Tibial artery (tissue), 4 donors: ENCODE measurements around the gene SMTN.
"Not testable (repeated sequence)": the region's sequence is repeated elsewhere in the genome, so short reads cannot be mapped to it uniquely, and the experiment has no call there.

Experiments
- DNase-seq, 2 donors: peaks; one replicate each; pipeline ENCODE4 v3.0.0-alpha.2; 2019
- H3K27ac ChIP-seq, 2 donors: fragments of 200-600 bp; sonication (generic) in 1 of 2; 1 replicate in 1 of 2; 2 replicates in 1 of 2; pipeline ENCODE4 v1.5.1; 2018 to 2019; ENCODE audit warnings: mild to moderate bottlenecking in 1 of 2
- H3K27me3 ChIP-seq, 2 donors: fragments of 200-600 bp; sonication (generic) in 1 of 2; one replicate each; pipeline versions ENCODE4 v1.5.1 to v1.6.0; 2016 to 2019
- H3K36me3 ChIP-seq, 3 donors: fragments of 200-600 bp; sonication (generic) in 2 of 3; one replicate each; pipeline ENCODE4 v1.5.1; 2016 to 2019; ENCODE audit warnings: mild to moderate bottlenecking in 2 of 3
- H3K4me1 ChIP-seq, 4 donors: fragments of 200-600 bp; sonication (generic) in 2 of 4; 1 replicate in 3 of 4; 2 replicates in 1 of 4; pipeline ENCODE4 v1.5.1; 2016 to 2019
- H3K4me3 ChIP-seq, 2 donors: fragments of 200-600 bp; sonication (generic) in 1 of 2; 1 replicate in 1 of 2; 2 replicates in 1 of 2; pipeline ENCODE4 v1.5.1; 2018 to 2019; ENCODE audit warnings: mild to moderate bottlenecking in 2 of 2
- H3K9me3 ChIP-seq, 3 donors: fragments of 200-600 bp; sonication (generic) in 1 of 3; one replicate each; pipeline ENCODE4 v1.5.1; 2016 to 2019
- CTCF ChIP-seq, 2 experiments: fragments of 200-600 bp in 1 of 2; fragments of 450-650 bp in 1 of 2; IDR thresholded peaks; one replicate each; pipeline ENCODE4 v1.5.1; 2017 to 2019; ENCODE audit warnings: antibody characterized with exemption in 2 of 2, mild to moderate bottlenecking in 1 of 2, moderate library complexity in 1 of 2
- intact Hi-C: fragments of 100-400 bp; cut with DNase I; formaldehyde crosslinking; loops from one replicate; pipeline ENCODE4 v1.15.0; 2023; ENCODE audit warnings: low total_unique reads

Gene SMTN

GRCh38 chr22:31049815-31050420 lies 31.2 kb upstream of the SMTN start:
- no peaks in the 10 kb centered on the region for H3K9me3 ChIP-seq
- intact Hi-C loops, result no loop called here
- H3K4me3 ChIP-seq, result no peak overlapping the region
- H3K4me1 ChIP-seq, result peaks cover 0 to 41% (median 24%) of the 10 kb centered on the region in 4 donors
- H3K36me3 ChIP-seq, result no peaks in the 10 kb centered on the region
- TF ChIP-seq CTCF (IDR thresholded peaks at IDR 0.05), result no peak
- no peaks in the 10 kb centered on the region for H3K27me3 ChIP-seq
- no peak for DNase-seq
- H3K27ac ChIP-seq, result no peak overlapping the region

- H3K27me3 ChIP-seq, result no peaks in the 10 kb centered on the region
- DNase-seq, result no peak
- H3K27ac ChIP-seq, result peak overlapping the region; percentile 89 to 93
- no peaks in the 10 kb centered on the region for H3K36me3 ChIP-seq
- intact Hi-C loops, result no loop called here
- no peak for TF ChIP-seq CTCF (IDR thresholded peaks at IDR 0.05)
- no peaks in the 10 kb centered on the region for H3K9me3 ChIP-seq
- no peak overlapping the region for H3K4me3 ChIP-seq
- peaks cover 0 to 34% (median 25%) of the 10 kb centered on the region in 4 donors for H3K4me1 ChIP-seq
Observed at GRCh38 chr22:31055117-31055634, 25.9 kb upstream of the SMTN start.

GRCh38 chr22:31055635-31056159 lies 25.4 kb upstream of the SMTN start:
- Histone ChIP-seq H3K4me1 (peaks cover 0 to 34% (median 25%) of the 10 kb centered on the region in 4 donors), H3K36me3 (no peaks in the 10 kb centered on the region), H3K27ac (peak overlapping the region; percentile 89 to 93), H3K9me3 (no peaks in the 10 kb centered on the region), H3K4me3 (no peak overlapping the region), H3K27me3 (no peaks in the 10 kb centered on the region)
- intact Hi-C loops, result no loop called here
- peak; percentile 92 to 97 for DNase-seq
- no peak for TF ChIP-seq CTCF (IDR thresholded peaks at IDR 0.05)

GRCh38 chr22:31056986-31057599 lies 24.0 kb upstream of the SMTN start:
- no peaks in the 10 kb centered on the region for H3K9me3 ChIP-seq
- peaks cover 0 to 34% (median 25%) of the 10 kb centered on the region in 4 donors for H3K4me1 ChIP-seq
- no peak overlapping the region for H3K4me3 ChIP-seq
- peak overlapping the region; percentile 89 to 93 for H3K27ac ChIP-seq
- no peak for TF ChIP-seq CTCF (IDR thresholded peaks at IDR 0.05)
- intact Hi-C loops, result no loop called here
- H3K36me3 ChIP-seq, result no peaks in the 10 kb centered on the region
- H3K27me3 ChIP-seq, result no peaks in the 10 kb centered on the region
- DNase-seq, result no peak

GRCh38 chr22:31059663-31060062 lies 21.5 kb upstream of the SMTN start:
- H3K27ac ChIP-seq, intact Hi-C loops: not testable (repeated sequence)

GRCh38 chr22:31062566-31063230 lies 18.4 kb upstream of the SMTN start:
- intact Hi-C loops, result no loop called here
- H3K9me3 ChIP-seq, result no peaks in the 10 kb centered on the region
- no peaks in the 10 kb centered on the region for H3K36me3 ChIP-seq
- H3K27ac ChIP-seq, result no peak overlapping the region
- H3K27me3 ChIP-seq, result no peaks in the 10 kb centered on the region
- DNase-seq, result no peak
- H3K4me1 ChIP-seq, result no peaks in the 10 kb centered on the region
- no peak overlapping the region for H3K4me3 ChIP-seq
- no peak for TF ChIP-seq CTCF (IDR thresholded peaks at IDR 0.05)

More at GRCh38 chr22:31059663-31060062, 21.5 kb upstream of the SMTN start:
- not testable (repeated sequence) for H3K36me3 ChIP-seq, H3K4me3 ChIP-seq, DNase-seq, H3K9me3 ChIP-seq, H3K27me3 ChIP-seq
- H3K4me1 ChIP-seq, result peaks cover 0 to 23% (median 22%) of the 10 kb centered on the region in 4 donors
